Fibroblast of mammary gland (primary cell): Measurements from ENCODE around the gene SLC4A1AP.

Experiments
- DNase-seq: peaks from one replicate; pipeline ENCODE4 v3.0.0-alpha.2; 2010; ENCODE audit warnings: low read depth
- H3K4me3 ChIP-seq: 2 replicates; pipeline ENCODE4 v1.5.1; 2011; ENCODE audit warnings: low read depth, mild to moderate bottlenecking, low read length, moderate library complexity; ENCODE audit not compliant: control insufficient read depth
- TF ChIP-seq, protein P1 (sequence below): conservative IDR thresholded peaks from 2 replicates; pipeline ENCODE4 v1.5.1; 2011; ENCODE audit warnings: low read depth, low read length, inconsistent platforms; ENCODE audit not compliant: control insufficient read depth, insufficient read depth

Gene SLC4A1AP

GRCh38 chr2:27735263-27735904 lies 71.7 kb downstream of the SLC4A1AP start:
- TF ChIP-seq, protein P1, sequence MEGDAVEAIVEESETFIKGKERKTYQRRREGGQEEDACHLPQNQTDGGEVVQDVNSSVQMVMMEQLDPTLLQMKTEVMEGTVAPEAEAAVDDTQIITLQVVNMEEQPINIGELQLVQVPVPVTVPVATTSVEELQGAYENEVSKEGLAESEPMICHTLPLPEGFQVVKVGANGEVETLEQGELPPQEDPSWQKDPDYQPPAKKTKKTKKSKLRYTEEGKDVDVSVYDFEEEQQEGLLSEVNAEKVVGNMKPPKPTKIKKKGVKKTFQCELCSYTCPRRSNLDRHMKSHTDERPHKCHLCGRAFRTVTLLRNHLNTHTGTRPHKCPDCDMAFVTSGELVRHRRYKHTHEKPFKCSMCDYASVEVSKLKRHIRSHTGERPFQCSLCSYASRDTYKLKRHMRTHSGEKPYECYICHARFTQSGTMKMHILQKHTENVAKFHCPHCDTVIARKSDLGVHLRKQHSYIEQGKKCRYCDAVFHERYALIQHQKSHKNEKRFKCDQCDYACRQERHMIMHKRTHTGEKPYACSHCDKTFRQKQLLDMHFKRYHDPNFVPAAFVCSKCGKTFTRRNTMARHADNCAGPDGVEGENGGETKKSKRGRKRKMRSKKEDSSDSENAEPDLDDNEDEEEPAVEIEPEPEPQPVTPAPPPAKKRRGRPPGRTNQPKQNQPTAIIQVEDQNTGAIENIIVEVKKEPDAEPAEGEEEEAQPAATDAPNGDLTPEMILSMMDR = no peak
- peak overlapping the region; percentile 42 for H3K4me3 ChIP-seq
- DNase-seq = peak; percentile 74

DNA sequence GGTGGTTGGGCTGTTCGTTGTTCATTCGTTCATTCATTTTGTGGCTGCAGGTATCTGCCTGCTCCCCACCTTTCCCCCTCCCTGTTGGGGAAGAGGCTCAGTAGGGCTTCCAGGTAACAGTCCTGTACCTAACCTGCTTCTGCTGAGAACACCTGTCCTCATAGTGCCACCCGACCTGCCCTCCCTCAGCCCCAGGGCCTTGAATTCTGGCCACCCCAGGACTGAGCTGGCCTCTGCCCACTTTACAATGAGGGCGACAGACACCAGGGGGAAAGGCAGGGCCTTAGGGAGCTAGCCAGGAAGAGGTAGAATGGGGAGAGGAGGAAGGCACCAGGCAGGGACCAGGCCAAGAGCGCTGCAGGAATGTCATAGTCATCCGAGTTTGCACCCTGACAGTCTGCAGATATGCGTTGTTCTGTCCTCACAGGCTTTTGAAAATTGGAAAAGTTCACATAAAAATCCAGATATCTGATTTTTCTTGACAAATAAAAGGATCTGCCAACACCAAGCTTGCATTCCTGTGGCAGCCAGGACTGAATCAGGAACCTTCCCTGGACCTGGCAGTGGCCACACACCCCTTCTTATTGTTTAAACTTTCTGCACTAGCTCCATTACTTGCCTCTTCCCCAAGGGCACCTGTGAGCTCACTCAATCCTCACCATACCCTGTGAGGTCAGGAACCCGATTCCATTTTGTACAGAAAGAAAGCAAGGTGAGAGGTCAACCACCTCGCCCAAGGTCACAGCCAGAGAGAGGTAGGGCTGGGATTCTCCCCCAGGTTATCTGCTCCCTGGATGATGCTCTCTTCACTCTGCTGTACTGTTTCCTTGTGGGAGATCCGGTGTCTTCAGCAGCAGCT lies 72.6 kb downstream of the SLC4A1AP start:
- TF ChIP-seq, protein P1 = no peak
- H3K4me3 ChIP-seq = peak overlapping the region; percentile 16
- no peak for DNase-seq

DNA sequence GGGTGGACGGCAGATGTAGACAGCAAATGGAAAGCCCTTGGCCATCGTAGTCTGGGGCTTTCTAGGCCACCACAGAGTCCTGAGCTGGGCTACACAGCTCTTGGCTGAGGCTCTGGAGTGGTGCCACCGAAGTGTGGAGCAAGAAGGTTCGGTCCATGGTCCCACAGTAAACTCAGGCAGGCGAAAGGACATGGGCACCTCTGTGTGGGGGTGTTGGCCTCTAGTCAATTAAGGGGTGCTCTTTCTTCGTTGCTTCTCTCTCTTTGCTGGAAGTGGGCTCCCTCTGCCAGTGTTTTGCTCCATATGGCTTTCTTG lies 73.2 kb downstream of the SLC4A1AP start:
- DNase-seq = no peak
- TF ChIP-seq, protein P1 = no peak
- no peak overlapping the region for H3K4me3 ChIP-seq

- TF ChIP-seq, protein P1 = no peak
- no peak overlapping the region for H3K4me3 ChIP-seq
- peak; percentile 96 for DNase-seq
These were observed 74.1 kb downstream of the SLC4A1AP start for GRCh38 chr2:27737676-27738348.

DNA sequence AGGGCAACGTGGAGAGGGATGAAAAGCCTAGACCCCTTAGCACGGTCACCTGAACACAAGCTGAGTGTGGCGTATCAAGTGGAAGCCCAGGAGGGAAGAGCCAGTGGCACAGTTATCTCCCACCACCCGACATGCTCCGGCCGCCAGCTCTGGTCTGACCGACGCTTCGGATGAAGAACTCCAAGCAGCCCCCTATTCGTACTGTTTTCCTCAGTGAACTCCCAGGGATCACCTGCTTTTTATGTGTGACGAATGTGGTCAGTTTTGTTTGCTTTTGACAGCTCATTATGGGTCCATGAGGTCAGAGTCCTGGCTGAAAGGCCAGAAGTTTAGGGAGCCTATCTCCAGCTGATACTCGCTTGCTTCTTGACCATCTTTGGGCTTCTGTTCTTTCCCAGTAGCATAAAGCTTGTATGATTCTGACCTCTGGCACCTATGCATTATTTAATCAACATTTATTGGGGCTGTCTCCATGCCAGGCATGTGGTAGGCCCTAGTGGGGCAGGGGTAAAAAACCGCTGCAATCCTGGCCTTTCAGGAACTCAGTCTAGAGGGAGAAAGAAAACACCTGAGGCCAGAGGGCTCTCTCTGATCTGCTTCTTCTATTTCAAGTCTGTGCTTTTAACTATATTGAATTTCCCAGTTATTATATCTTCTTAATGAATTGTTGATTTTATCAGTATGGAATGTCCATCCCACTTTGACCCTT lies 74.8 kb downstream of the SLC4A1AP start:
- TF ChIP-seq, protein P1 = no peak
- H3K4me3 ChIP-seq = no peak overlapping the region
- DNase-seq = no peak

DNA sequence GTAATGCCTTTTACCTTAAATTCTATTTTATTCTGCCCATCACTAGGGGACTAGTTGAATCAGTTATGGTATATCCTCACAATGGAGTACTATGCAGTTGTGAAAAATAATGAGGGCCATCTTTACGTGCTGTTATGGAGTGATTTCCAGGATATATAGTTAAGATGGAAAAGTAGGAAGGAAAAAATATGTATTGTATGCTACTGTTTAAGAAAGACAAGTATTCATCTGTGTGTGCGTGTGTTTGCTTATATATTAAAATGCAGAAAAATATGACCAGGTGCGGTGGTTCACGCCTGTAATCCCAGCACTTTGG lies 75.3 kb downstream of the SLC4A1AP start:
- DNase-seq = no peak
- H3K4me3 ChIP-seq = no peak overlapping the region
- TF ChIP-seq, protein P1 = no peak
